ENCODE measurements around the gene CD80.
"Not testable (repeated sequence)": the region's sequence is repeated elsewhere in the genome, so short reads cannot be mapped to it uniquely, and the experiment has no call there.

Gene CD80, protein sequence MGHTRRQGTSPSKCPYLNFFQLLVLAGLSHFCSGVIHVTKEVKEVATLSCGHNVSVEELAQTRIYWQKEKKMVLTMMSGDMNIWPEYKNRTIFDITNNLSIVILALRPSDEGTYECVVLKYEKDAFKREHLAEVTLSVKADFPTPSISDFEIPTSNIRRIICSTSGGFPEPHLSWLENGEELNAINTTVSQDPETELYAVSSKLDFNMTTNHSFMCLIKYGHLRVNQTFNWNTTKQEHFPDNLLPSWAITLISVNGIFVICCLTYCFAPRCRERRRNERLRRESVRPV

DNA sequence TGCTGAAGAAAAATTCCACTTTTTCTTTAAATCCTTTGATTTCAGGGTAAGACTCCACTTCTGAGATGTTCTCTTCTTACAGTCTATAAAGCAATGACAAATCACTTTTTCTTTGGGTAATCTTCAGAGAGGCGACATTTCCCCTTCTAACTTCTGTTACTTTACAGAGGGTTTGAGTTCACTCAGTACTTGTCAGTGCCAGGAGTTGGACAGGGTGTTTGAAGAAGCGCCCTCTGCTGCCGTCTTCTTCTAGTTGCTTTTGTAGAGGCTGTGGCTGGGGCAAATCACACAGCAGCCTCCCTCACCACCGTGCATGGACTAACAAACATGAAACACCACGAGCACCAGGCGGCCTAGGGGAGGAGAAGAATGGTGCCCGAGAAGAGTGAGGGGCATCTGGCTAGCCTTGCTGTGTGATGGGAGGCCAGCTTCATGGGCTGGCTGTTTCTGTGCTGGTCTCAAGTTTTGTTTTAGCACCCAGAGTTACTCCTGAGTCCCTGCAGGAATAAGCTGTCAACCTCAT is at the start of gene CD80:
TSS of gene CD80 (minus strand) at position 174 of the 523 bp plus-strand sequence. CDS start 1,886 bp downstream, outside the sequence.
- no peak for DNase-seq (ENCODE audit: low read depth in 2 of 2)

GRCh38 chr3:119608405-119609000 is 49.1 kb upstream of the CD80 start:
- no peak for DNase-seq (ENCODE audit: low read depth in 2 of 2)

GRCh38 chr3:119604878-119605277 is 45.5 kb upstream of the CD80 start:
- DNase-seq (ENCODE audit: low read depth in 2 of 2) = peak; percentile 19 to 32

GRCh38 chr3:119602676-119603075 is 43.3 kb upstream of the CD80 start:
- DNase-seq (ENCODE audit: low read depth in 2 of 2) = no peak

DNA sequence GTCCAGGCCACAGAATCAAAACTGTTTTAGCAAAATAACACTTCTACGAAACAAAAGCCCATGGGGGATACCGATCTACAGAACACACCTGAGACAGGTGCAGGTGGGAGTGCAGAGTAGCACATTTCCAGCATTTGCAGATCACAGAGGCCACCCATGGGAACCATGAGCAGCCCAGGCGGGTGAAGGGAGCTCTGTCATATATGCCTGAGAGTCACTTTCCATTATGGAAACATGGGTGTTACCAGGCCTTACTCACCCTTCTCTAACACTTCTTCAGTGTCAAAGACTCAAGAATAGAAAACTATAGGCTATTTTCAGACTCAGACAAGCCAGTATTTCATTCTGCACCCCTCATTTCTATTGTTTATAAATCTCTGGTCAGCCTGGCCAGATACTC is 41.7 kb upstream of the CD80 start:
- DNase-seq (ENCODE audit: low read depth in 2 of 2) = no peak

DNA sequence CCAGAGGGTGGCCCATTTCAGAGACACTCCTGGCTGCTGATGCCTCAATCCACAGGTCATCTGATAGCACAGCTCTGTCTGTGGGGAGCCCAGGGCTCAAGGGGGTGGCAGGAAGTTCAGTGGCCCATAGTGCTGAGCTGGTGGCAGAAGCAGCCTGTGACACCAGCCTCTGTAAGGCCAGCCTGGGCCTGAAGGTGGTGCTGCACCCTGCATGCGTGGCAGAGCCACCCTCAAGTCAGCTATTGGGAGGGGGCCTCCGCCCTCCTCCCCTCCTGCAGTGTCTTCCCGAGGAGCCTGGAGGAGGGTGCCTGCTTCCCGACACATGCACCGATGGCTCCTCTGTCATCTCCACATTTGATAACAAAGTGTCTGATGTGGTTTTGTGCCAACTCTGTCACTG is 41.3 kb upstream of the CD80 start:
- DNase-seq (ENCODE audit: low read depth in 2 of 2) = no peak

DNA sequence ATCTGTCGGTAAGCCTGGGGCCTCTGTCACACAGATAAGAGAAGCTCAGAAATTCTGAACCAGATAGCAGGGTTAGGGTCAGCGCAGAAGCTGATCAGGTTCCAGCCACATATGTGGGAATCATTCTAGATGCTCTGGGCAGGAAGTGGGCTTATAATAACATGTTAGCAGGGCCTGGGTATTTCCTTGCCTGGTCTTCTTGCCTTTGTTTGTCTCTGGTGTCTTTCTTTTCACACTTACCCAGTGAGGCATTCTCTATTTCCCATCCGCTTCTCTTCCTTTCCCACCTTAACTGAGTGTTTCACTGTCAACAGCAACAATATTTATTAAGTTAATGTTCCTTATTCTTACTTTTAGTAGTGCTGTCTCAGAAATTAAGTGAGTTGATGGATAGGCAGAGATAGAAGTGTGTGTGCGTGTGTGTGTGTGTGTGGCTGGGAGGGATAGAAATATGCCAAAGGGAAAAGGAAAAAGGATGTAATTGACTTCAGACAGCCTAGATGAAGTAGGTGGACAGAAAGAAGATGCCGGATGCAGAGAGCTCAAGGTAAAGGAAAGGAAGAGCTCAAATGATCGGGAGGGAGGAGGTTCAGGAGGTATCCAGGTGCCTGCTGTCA is 40.3 kb upstream of the CD80 start:
- DNase-seq (ENCODE audit: low read depth in 2 of 2) = no peak

DNA sequence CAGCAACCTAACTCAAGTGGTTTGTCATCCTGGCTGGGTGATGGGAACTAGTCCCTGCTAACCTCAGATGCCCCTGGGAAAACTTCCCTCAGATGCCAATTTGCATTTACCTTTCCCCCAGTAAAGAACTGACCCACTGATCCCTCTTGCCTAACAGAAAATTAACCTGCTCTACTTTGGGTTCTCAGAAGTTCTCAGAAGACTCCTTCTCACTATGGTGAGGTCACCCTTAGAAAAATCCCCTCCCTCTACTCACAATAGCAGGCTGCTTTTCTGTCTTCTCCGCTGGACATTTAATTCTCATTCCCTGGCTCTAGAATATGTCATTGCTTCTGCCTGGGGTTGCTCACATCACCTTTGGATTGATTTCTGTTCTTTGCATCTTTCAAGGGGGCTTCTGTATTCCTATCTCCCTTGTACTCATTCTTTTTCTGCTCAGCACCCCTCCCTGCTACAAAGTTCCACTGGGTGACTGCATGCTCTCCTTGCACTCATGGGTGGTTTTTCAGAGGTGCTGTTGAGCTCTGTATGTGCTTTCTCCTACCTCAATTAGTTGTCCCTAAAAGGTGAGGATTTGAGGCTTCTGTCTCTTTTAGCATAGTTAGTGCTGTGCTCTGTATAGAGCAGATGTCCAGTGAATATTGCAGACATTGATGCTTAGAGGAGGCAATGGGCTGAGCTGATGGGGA is 39.1 kb upstream of the CD80 start:
- DNase-seq (ENCODE audit: low read depth in 2 of 2) = no peak

- DNase-seq (ENCODE audit: low read depth in 2 of 2) = no peak
Observed at GRCh38 chr3:119597548-119598288, 38.3 kb upstream of the CD80 start, which contains the start of gene PLA1A. Gene PLA1A (plus strand): TSS chr3:119597885. CDS start chr3:119597914, 29 bp downstream.

DNA sequence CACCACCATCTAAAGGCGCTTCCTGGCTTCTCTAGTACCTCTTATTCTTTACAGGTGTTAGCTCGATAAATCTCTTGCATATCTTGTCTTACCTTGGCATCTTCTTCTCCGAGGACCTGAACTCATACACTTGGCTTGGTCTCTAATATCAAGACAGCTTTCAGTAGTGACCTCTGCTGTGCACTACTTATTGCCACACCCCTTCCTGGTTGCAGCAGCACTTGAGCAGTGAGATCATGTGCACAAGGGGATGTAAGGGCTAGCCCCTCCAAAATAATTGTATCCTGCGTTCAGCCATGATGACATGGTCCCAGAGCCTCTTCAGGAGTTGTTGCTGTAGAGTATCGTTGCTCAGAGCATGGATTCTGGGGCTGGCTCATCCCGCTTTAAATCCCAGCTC is 37.0 kb upstream of the CD80 start:
- no peak for DNase-seq (ENCODE audit: low read depth in 2 of 2)

- DNase-seq (ENCODE audit: low read depth in 2 of 2) = no peak
Observed at GRCh38 chr3:119595639-119596334, 36.4 kb upstream of the CD80 start.

DNA sequence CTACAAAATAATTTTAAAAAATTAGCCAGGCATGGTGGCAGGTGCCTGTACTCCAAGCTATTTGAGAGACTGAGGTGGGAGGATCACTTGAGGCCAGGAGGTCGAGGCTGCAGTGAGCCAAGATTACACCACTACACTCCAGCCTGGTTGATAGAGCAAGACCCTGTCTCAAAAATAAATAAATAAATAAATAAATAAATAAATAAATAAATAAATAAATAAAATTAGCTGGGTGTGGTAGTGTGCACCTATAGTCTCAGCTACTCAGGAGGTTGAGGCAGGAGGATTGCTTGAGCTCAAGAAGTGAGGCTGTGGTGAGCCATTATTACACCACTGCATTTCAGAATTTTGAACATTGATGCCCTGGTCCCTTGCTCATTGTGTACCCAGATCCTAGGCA is 35.5 kb upstream of the CD80 start:
- DNase-seq (ENCODE audit: low read depth in 2 of 2) = not testable (repeated sequence)

DNA sequence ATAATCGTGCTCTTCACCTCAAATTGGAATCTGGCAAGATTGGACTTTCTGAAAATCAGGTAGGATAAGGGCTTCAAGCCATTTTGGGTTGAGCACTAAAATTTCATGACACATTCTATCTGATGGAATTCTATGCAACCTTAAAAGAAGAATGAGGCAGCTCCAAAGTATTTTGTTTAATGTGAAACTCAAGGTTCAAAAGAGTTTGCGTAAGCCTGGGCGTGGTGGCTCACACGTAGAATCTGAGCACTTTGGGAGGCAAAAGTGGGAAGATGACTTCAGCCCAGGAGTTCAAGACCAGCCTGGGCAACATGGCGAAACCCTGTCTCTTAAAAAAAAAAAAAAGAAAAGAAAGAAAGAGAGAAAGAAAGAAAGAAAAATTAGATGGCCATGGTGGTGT is 34.7 kb upstream of the CD80 start:
- DNase-seq (ENCODE audit: low read depth in 2 of 2) = no peak

DNA sequence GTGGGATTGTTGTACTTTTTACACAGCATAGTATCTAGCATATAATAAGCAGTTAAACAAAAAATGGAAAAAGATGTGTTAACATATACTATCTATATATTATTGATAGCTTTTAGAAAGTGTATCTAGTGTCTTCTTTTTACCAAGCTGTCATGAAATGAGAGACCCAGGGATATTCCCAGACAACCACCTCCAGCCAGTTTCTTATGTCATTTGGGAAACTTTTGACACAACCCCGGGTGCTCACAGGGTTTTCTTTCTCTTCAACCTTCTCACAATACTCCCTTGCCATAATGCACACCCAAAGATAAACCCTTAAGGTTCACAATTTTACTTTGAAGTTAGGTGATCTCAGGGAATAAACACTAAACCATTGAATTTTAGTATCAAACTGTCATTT is 33.4 kb upstream of the CD80 start:
- DNase-seq (ENCODE audit: low read depth in 2 of 2) = no peak

- DNase-seq (ENCODE audit: low read depth in 2 of 2) = no peak
Observed at GRCh38 chr3:119590706-119591105, 31.3 kb upstream of the CD80 start.

DNA sequence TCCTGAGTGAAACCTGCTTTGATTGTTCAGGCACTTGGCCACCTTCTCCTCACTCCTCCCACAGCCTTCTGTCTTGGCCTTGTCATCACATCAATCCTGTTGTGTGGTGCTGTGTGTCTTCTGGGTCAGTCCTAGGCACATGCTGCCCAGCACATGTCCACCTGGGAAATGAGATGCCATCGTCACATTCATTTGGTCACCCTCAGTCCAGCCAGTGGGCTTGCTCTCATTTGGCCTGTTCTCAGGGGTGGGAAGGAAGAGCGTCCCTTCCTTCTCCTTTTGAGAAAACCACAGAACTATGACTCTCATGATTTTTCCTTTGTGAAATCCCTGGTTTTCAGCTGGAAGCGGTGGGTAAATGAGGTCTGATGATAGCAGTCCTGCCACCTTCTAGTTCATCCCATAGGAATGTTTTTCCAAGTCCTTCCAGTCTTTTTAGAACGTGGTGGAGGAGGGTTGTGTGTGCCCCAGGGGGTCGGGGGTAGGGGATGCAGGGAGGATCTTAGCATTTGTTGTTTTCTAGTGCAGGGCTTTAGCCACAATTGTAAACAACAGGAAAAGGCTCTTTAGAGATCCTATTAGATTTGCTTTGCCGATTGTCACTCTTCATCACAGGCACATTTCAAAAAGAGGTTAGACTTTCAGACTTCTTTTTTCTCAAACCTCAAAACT is 29.8 kb upstream of the CD80 start:
- no peak for DNase-seq (ENCODE audit: low read depth in 2 of 2)

DNA sequence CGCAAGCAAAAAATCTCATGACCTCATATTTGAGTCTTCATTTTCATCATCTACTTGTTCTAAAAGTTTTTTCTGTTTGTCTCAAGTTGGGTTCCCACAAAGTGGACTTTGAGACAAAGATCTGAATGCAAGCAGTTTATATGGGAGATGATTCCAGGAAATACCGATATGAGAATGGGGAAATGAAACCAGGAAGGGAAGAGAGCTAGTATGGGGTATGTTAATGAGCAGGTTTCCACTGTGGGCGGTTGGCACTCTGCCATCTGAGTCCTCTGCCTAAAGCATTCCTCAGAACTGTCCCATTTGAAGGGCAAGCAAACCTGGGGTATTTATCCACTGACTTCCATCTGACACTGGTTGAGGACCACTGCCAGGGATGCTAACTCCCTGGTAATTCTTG is 28.7 kb upstream of the CD80 start:
- no peak for DNase-seq (ENCODE audit: low read depth in 2 of 2)

DNA sequence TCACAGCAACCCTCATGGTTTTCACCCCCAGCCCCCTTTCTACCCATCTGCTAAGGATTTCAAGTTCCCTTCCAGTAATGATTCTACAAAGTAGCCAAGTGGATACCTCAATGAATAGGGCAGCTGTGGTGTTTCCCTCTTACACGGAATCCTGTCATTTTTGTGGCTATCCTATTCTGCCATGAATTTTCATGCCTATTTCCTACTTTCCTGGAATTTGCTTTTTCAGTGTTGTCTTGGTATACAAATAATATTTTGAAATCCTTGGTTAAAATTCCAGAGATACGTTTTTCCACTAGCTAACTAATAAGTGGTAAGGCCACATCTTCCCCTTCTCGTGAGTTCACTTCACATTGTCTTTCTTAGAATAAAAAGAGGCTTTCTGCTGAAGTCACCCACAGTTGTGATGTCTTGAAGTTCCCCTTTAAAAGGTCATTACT is 27.3 kb upstream of the CD80 start:
- DNase-seq (ENCODE audit: low read depth in 2 of 2) = peak; percentile 20

DNA sequence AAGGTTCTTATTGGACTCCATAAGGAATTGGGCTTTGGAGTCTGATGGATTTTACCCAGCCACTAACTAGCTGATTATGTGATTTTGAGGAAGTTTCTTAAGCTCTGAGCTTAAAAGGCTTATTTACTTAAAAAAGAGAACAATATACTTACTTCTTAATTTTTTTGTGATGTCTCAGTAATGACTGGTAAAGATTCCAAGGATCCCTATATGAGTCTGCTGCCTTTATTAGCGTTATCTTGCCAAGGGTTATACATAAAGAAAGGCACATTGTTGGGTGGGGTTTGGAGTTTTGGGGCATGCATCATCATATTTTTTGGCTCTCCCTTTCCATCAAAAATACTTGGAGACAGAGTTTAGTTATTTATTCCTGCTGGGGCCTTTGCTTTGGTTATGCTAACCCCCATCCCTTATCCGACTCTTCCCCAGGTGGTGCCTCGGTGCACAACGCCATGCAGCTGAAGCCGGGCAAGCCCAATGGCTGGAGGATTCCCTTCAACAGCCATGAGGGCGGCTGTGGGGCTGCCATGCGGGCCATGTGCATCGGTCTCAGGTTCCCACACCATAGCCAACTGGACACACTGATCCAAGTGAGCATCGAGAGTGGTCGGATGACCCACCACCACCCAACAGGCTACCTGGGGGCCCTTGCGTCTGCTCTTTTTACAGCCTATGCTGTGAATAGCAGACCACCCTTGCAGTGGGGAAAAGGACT is 26.6 kb upstream of the CD80 start:
- DNase-seq (ENCODE audit: low read depth in 2 of 2) = peak; percentile 18 to 28

DNA sequence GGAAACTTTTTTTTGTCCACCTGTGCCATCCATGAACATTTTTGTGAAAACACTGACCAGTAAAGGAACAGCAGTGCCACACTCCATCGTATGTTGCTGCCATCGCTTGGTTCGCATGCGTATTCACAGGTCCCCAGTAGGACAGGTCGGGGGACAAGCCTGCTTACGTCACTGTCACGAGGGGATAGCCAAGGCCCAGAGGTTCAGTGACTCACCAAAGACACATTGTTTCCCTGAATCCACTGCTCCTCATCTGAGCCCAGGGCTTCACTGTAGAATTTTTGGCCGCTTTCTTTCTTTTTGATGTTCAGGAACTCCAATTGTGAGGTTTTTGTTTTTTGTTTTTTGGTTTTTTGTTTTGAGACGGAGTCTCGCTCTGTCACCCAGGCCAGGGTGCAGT is 25.8 kb upstream of the CD80 start:
- DNase-seq (ENCODE audit: low read depth in 2 of 2) = no peak

Measured in fibroblast of skin of left biceps (primary cell).